GM18499 (cell line): ENCODE results near the gene NLRP1.

Experiments
- ATAC-seq: cut with Tn5 transposase; IDR thresholded peaks from one replicate; pipeline ENCODE4 v1.9.1; 2021; ENCODE audit warnings: moderate number of reproducible peaks; ENCODE audit not compliant: insufficient read depth, unreplicated experiment

Gene NLRP1

GRCh38 chr17:5485270-5486205, 98.8 kb downstream of the NLRP1 start, which contains the start of gene DERL2:
TSS of gene DERL2 (minus strand) at chr17:5486178. CDS start at chr17:5486161, 17 bp downstream.
- peak; percentile 16 for ATAC-seq

GRCh38 chr17:5481451-5481850, 102.9 kb downstream of the NLRP1 start:
- ATAC-seq: no peak

- no peak for ATAC-seq
Measured at GRCh38 chr17:5480962-5481361, 103.3 kb downstream of the NLRP1 start.

- no peak for ATAC-seq
Measured at GRCh38 chr17:5478992-5479391, 105.3 kb downstream of the NLRP1 start.

- ATAC-seq: no peak
Measured at GRCh38 chr17:5473906-5474305, 110.4 kb downstream of the NLRP1 start.

- ATAC-seq: no peak
Measured at GRCh38 chr17:5472511-5472910, 111.8 kb downstream of the NLRP1 start.

- ATAC-seq: no peak
Measured at GRCh38 chr17:5468075-5468473, 116.2 kb downstream of the NLRP1 start.

GRCh38 chr17:5467416-5467815, 116.9 kb downstream of the NLRP1 start:
- no peak for ATAC-seq

- ATAC-seq: no peak
Measured at GRCh38 chr17:5466295-5466694, 118.0 kb downstream of the NLRP1 start.

GRCh38 chr17:5464717-5465507, 119.4 kb downstream of the NLRP1 start:
- no peak for ATAC-seq
